PC-3 (cell line): Measurements from ENCODE around the gene NIPAL4. TPM values are rescaled to one million over a fixed set of nuclear protein-coding genes. Genes with fewer than 3 reads are reported as not detected.

ENCODE experiments used
- ATAC-seq: fragments of 200-7000 bp; cut with Tn5 transposase; 2 replicates; pipeline ENCODE4 v1.9.1; 2020; ENCODE audit warnings: mild to moderate bottlenecking, moderate library complexity
- BruUV-seq: library from RNA; stranded (reverse); fragments of 400-500 nt; replicated peaks from 2 replicates; lab custom pipeline; 2021; lab: Mats Ljungman, UMichigan
- CTCF ChIA-PET: fragments of 300-600 bp; sonication (Branson Sonifier 250); formaldehyde crosslinking; loops from one replicate; lab custom pipeline; 2022; ENCODE audit warnings: antibody characterized with exemption; lab: Charles Lee
- POLR2A ChIA-PET: fragments of 300-600 bp; sonication (Branson Sonifier 250); formaldehyde crosslinking; loops from one replicate; lab custom pipeline; 2022; ENCODE audit warnings: antibody characterized with exemption; ENCODE audit not compliant: unreplicated experiment; lab: Charles Lee
- DNase-seq: peaks from one replicate; pipeline ENCODE4 v3.0.0-alpha.2; 2015
- H2AFZ ChIP-seq: fragments of 300-600 bp; sonication (generic); 2 replicates; pipeline ENCODE4 v1.6.0; 2016; ENCODE audit warnings: antibody characterized with exemption, low read length
- H3F3A ChIP-seq: fragments of 300-600 bp; sonication (generic); one replicate; pipeline ENCODE4 v1.6.0; 2017; ENCODE audit warnings: antibody characterized with exemption, low read length, control low read depth, mild to moderate bottlenecking; ENCODE audit not compliant: unreplicated experiment
- H3K27ac ChIP-seq: fragments of 300-600 bp; sonication (generic); 2 replicates; pipeline ENCODE4 v1.5.1; 2016; ENCODE audit warnings: mild to moderate bottlenecking, low read length
- H3K27me3 ChIP-seq: fragments of 300-600 bp; sonication (generic); 2 replicates; pipeline ENCODE4 v1.6.1; 2016; ENCODE audit warnings: low read length, mixed read lengths
- H3K36me3 ChIP-seq: fragments of 300-600 bp; sonication (generic); 2 replicates; pipeline ENCODE4 v1.6.1; 2016; ENCODE audit warnings: low read depth, mixed run types, low read length, mixed read lengths
- H3K4me1 ChIP-seq: fragments of 300-600 bp; sonication (generic); 2 replicates; pipeline ENCODE4 v1.5.1; 2016; ENCODE audit warnings: low read length; ENCODE audit not compliant: insufficient read depth
- H3K4me2 ChIP-seq: fragments of 300-600 bp; sonication (generic); 2 replicates; pipeline ENCODE4 v1.6.0; 2016; ENCODE audit warnings: low read length
- H3K4me3 ChIP-seq: fragments of 300-600 bp; sonication (generic); 2 replicates; pipeline ENCODE4 v1.5.1; 2016; ENCODE audit warnings: mild to moderate bottlenecking, low read length, mixed read lengths
- H3K79me2 ChIP-seq: fragments of 300-600 bp; sonication (generic); 2 replicates; pipeline ENCODE4 v1.6.1; 2017; ENCODE audit warnings: low read length, mixed read lengths
- H3K9ac ChIP-seq: fragments of 300-600 bp; sonication (generic); 2 replicates; pipeline ENCODE4 v1.6.0; 2016; ENCODE audit warnings: mild to moderate bottlenecking, low read length
- H3K9me2 ChIP-seq: fragments of 300-600 bp; sonication (generic); replicated peaks from 2 replicates; pipeline ENCODE4 v1.6.1; 2016; ENCODE audit warnings: mixed run types, low read length, mixed read lengths
- H3K9me3 ChIP-seq: fragments of 300-600 bp; sonication (generic); 2 replicates; pipeline ENCODE4 v1.6.1; 2016; ENCODE audit warnings: low read length, mixed read lengths
- H4K20me1 ChIP-seq: fragments of 300-600 bp; sonication (generic); 2 replicates; pipeline ENCODE4 v1.6.1; 2016; ENCODE audit warnings: low read length, mixed read lengths
- EZH2 ChIP-seq: fragments of 300-600 bp; sonication (generic); IDR thresholded peaks from one replicate; pipeline ENCODE4 v1.6.1; 2017; ENCODE audit warnings: antibody characterized with exemption, mild to moderate bottlenecking, low read length; ENCODE audit not compliant: unreplicated experiment
- EZH2phosphoT487 ChIP-seq: fragments of 300-600 bp; sonication (generic); IDR thresholded peaks from 2 replicates; pipeline ENCODE4 v1.6.1; 2018; ENCODE audit warnings: mild to moderate bottlenecking, antibody characterized with exemption, low read length, borderline replicate concordance
- intact Hi-C: fragments of 100-400 bp; cut with micrococcal nuclease; formaldehyde crosslinking; loops from 2 replicates; pipeline ENCODE4 v1.9.0; 2023
- total RNA-seq: library from RNA; depleted of rRNA; stranded (reverse); fragments of >200 nt; gene quantifications from 2 replicates; pipeline ENCODE4 v1.2.3, GENCODE V29; 2014
- TF ChIP-seq, protein P1 (sequence below): fragments of 300-600 bp; sonication (generic); conservative IDR thresholded peaks from 2 replicates; pipeline ENCODE4 v1.5.1; 2017; ENCODE audit warnings: antibody characterized with exemption, low read depth, mild to moderate bottlenecking, low read length

The NIPAL4 gene
- total RNA-seq, 1 experiment from 2014 or later, result 1.8 TPM

DNA sequence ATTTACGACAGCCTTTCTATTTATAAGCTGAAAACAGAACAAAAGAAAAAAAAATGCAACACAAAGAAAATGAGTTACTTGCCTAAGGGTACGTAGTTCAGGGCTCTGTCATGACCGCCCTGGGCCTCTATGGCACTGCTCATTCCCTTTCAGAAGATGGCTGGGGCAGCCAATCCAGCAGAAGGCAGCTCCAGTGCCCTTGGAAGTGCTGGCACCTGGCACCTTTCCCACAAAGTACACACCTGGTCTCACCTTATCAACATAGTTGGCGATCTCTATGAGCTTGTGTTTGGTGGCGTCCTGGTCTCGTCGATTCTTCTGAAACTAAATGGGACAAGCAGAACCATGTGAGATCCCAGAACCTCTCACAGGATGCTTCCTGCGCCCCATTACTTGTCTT is 53.2 kb downstream of the NIPAL4 start:
- ChIA-PET POLR2A (no interaction called here), CTCF (no interaction called here)
- Histone ChIP-seq H3K9me3 (no peaks in the 10 kb centered on the region), H3K36me3 (peaks cover 74% of the 10 kb centered on the region), H3F3A (peaks cover 18% of the 10 kb centered on the region), H3K79me2 (peaks cover 12% of the 10 kb centered on the region; the same call in 1 of the 2 replicates), H3K27ac (peak overlapping the region; percentile 93), H3K4me3 (no peak overlapping the region), H3K27me3 (no peaks in the 10 kb centered on the region), H3K9me2 (no peaks in the 10 kb centered on the region), H3K4me1 (peaks cover 57% of the 10 kb centered on the region), H4K20me1 (no peaks in the 10 kb centered on the region), H3K4me2 (no peak overlapping the region), H3K9ac (peak overlapping the region; percentile 74), H2AFZ (no peak overlapping the region)
- intact Hi-C loops, result loop anchor here (5.0 kb wide), 2 partner anchors 34 to 154 kb away; no protein-coding TSS in a partner anchor
- TF ChIP-seq EZH2 (no peak), EZH2phosphoT487 (no peak)
- TF ChIP-seq, protein P1, sequence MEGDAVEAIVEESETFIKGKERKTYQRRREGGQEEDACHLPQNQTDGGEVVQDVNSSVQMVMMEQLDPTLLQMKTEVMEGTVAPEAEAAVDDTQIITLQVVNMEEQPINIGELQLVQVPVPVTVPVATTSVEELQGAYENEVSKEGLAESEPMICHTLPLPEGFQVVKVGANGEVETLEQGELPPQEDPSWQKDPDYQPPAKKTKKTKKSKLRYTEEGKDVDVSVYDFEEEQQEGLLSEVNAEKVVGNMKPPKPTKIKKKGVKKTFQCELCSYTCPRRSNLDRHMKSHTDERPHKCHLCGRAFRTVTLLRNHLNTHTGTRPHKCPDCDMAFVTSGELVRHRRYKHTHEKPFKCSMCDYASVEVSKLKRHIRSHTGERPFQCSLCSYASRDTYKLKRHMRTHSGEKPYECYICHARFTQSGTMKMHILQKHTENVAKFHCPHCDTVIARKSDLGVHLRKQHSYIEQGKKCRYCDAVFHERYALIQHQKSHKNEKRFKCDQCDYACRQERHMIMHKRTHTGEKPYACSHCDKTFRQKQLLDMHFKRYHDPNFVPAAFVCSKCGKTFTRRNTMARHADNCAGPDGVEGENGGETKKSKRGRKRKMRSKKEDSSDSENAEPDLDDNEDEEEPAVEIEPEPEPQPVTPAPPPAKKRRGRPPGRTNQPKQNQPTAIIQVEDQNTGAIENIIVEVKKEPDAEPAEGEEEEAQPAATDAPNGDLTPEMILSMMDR, result no peak
- BruUV-seq, result no TSS peak
- ATAC-seq (no peak), DNase-seq (no peak)

- H3K4me1 ChIP-seq, result peaks cover 57% of the 10 kb centered on the region
- BruUV-seq, result no TSS peak
- H3K9me2 ChIP-seq, result no peaks in the 10 kb centered on the region
- no peak overlapping the region for H3K4me2 ChIP-seq
- H3K27ac ChIP-seq, result no peak overlapping the region
- no peaks in the 10 kb centered on the region for H3K27me3 ChIP-seq
- no peaks in the 10 kb centered on the region for H4K20me1 ChIP-seq
- H3F3A ChIP-seq, result peaks cover 18% of the 10 kb centered on the region
- no peak overlapping the region for H3K9ac ChIP-seq
- TF ChIP-seq, protein P1, result no peak
- TF ChIP-seq EZH2phosphoT487, result no peak
- no peak for TF ChIP-seq EZH2
- H3K36me3 ChIP-seq, result peaks cover 72% of the 10 kb centered on the region
- ATAC-seq, result no peak
- CTCF ChIA-PET, result no interaction called here
- DNase-seq, result no peak
- POLR2A ChIA-PET, result no interaction called here
- intact Hi-C loops, result loop anchor here (5.0 kb wide), 2 partner anchors 32 to 152 kb away; no protein-coding TSS in a partner anchor
- H3K9me3 ChIP-seq, result no peaks in the 10 kb centered on the region
- H2AFZ ChIP-seq, result no peak overlapping the region
- H3K4me3 ChIP-seq, result no peak overlapping the region
- H3K79me2 ChIP-seq, result peaks cover 12% of the 10 kb centered on the region; the same call in 1 of the 2 replicates
These were observed 55.0 kb downstream of the NIPAL4 start for GRCh38 chr5:157514974-157515373.

GRCh38 chr5:157516006-157516405 is 56.0 kb downstream of the NIPAL4 start:
- intact Hi-C loops, result no loop called here
- Histone ChIP-seq H3K79me2 (peaks cover 9% of the 10 kb centered on the region; the same call in 1 of the 2 replicates), H4K20me1 (no peaks in the 10 kb centered on the region), H3K4me3 (no peak overlapping the region), H3K4me2 (peak overlapping the region; percentile 20; the same call in 1 of the 2 replicates), H3K4me1 (peaks cover 53% of the 10 kb centered on the region), H3K9me3 (no peaks in the 10 kb centered on the region), H3K9me2 (no peaks in the 10 kb centered on the region), H3K9ac (peak overlapping the region; percentile 30), H2AFZ (no peak overlapping the region), H3K27ac (peak overlapping the region; percentile 73), H3K36me3 (peaks cover 71% of the 10 kb centered on the region), H3F3A (peaks cover 18% of the 10 kb centered on the region), H3K27me3 (no peaks in the 10 kb centered on the region)
- POLR2A ChIA-PET, result interaction anchor here (0.6 kb wide), 1 partner anchor 72 kb away, joined by 13 read pairs; no protein-coding TSS in a partner anchor
- TF ChIP-seq, protein P1, result no peak
- CTCF ChIA-PET, result interaction anchor here (0.6 kb wide), 1 partner anchor 498 kb away, joined by 4 read pairs; no protein-coding TSS in a partner anchor
- ATAC-seq (peak; percentile 37), DNase-seq (peak; percentile 90)
- no TSS peak for BruUV-seq
